Neural progenitor cell (in vitro differentiated cells): ENCODE data around the gene BICDL1. TPM values are rescaled to one million over a fixed set of nuclear protein-coding genes. Genes with fewer than 3 reads are reported as not detected.

Experiments used
- DNase-seq: peaks from one replicate; pipeline ENCODE4 v3.0.0-alpha.2; 2016; ENCODE audit warnings: low spot score
- H2AFZ ChIP-seq: fragments of 200-600 bp; sonication (generic); replicated peaks from 2 replicates; pipeline ENCODE4 v1.6.1; 2016; ENCODE audit warnings: antibody characterized with exemption
- H3F3A ChIP-seq: fragments of 200-600 bp; sonication (generic); 2 replicates; pipeline ENCODE4 v1.6.1; 2016; ENCODE audit warnings: antibody characterized with exemption, low read depth
- H3K27ac ChIP-seq: fragments of 200-600 bp; sonication (generic); 2 replicates; pipeline ENCODE4 v1.5.1; 2016; ENCODE audit warnings: mild to moderate bottlenecking
- H3K27me3 ChIP-seq: fragments of 200-600 bp; sonication (generic); 2 replicates; pipeline ENCODE4 v1.6.1; 2016; ENCODE audit warnings: mild to moderate bottlenecking, moderate library complexity
- H3K36me3 ChIP-seq: fragments of 200-600 bp; sonication (generic); 2 replicates; pipeline ENCODE4 v1.5.1; 2016
- H3K4me1 ChIP-seq: fragments of 200-600 bp; sonication (generic); 2 replicates; pipeline ENCODE4 v1.6.1; 2016; ENCODE audit warnings: mixed run types
- H3K4me2 ChIP-seq: fragments of 200-600 bp; sonication (generic); 2 replicates; pipeline ENCODE4 v1.6.1; 2016
- H3K4me3 ChIP-seq: fragments of 200-600 bp; sonication (generic); 2 replicates; pipeline ENCODE4 v1.5.1; 2016
- H3K79me2 ChIP-seq: fragments of 200-600 bp; sonication (generic); 2 replicates; pipeline ENCODE4 v1.6.1; 2016; ENCODE audit warnings: low read depth
- H3K9ac ChIP-seq: fragments of 200-600 bp; sonication (generic); 2 replicates; pipeline ENCODE4 v1.6.1; 2016
- H3K9me3 ChIP-seq: fragments of 200-600 bp; sonication (generic); 2 replicates; pipeline ENCODE4 v1.5.1; 2016; ENCODE audit warnings: low read depth
- H4K20me1 ChIP-seq: fragments of 200-600 bp; sonication (generic); 2 replicates; pipeline ENCODE4 v1.6.1; 2016; ENCODE audit warnings: low read depth
- H3K27ac Mint-ChIP-seq: 3 replicates; pipeline ENCODE4 v1.8.0; 2021; ENCODE audit warnings: mixed read lengths
- H3K27me3 Mint-ChIP-seq: 2 replicates; pipeline ENCODE4 v1.8.0; 2022; ENCODE audit warnings: low read depth, mild to moderate bottlenecking, inconsistent platforms, moderate library complexity, mixed read lengths; ENCODE audit not compliant: insufficient read depth
- H3K36me3 Mint-ChIP-seq: 3 replicates; pipeline ENCODE4 v1.8.0; 2021; ENCODE audit warnings: mixed read lengths
- H3K4me1 Mint-ChIP-seq: 3 replicates; pipeline ENCODE4 v1.8.0; 2021; ENCODE audit warnings: mixed read lengths
- H3K4me3 Mint-ChIP-seq: 3 replicates; pipeline ENCODE4 v1.8.0; 2021; ENCODE audit warnings: mild to moderate bottlenecking, moderate library complexity, mixed read lengths
- H3K9me3 Mint-ChIP-seq: 3 replicates; pipeline ENCODE4 v1.8.0; 2020; ENCODE audit warnings: mixed read lengths
- EZH2 ChIP-seq: fragments of 200-600 bp; sonication (generic); IDR thresholded peaks from 2 replicates; pipeline ENCODE4 v1.6.1; 2017; ENCODE audit warnings: antibody characterized with exemption, mild to moderate bottlenecking, moderate library complexity
- EZH2phosphoT487 ChIP-seq: fragments of 200-600 bp; sonication (generic); IDR thresholded peaks from 2 replicates; pipeline ENCODE4 v1.6.1; 2017; ENCODE audit warnings: antibody characterized with exemption
- total RNA-seq: library from RNA; depleted of rRNA; stranded (reverse); fragments of >200 nt; gene quantifications from 2 replicates; pipeline ENCODE4 v1.2.3, GENCODE V29; 2015; ENCODE audit warnings: low replicate concordance
- TF ChIP-seq, protein P1 (sequence below): fragments of 200-600 bp; sonication (generic); IDR thresholded peaks from 2 replicates; pipeline ENCODE4 v1.5.1; 2017; ENCODE audit warnings: antibody characterized with exemption, mild to moderate bottlenecking

BICDL1 gene
- total RNA-seq, 1 donor from 2014 or later, result 3.8 TPM

- no peak overlapping the region for H3K9ac ChIP-seq
- H3K27me3 ChIP-seq, result no peaks in the 10 kb centered on the region
- H3K27ac ChIP-seq, result no peak overlapping the region
- H3F3A ChIP-seq, result no peaks in the 10 kb centered on the region
- Mint-ChIP-seq H3K4me1 (no peaks in the 10 kb centered on the region), H3K27ac (no peak overlapping the region), H3K4me3 (no peak overlapping the region), H3K27me3 (peaks cover 2% of the 10 kb centered on the region), H3K36me3 (no peaks in the 10 kb centered on the region), H3K9me3 (peaks cover 24% of the 10 kb centered on the region)
- no peak overlapping the region for H3K4me2 ChIP-seq
- no peaks in the 10 kb centered on the region for H3K9me3 ChIP-seq
- DNase-seq, result no peak
- H3K4me1 ChIP-seq, result no peaks in the 10 kb centered on the region
- no peak overlapping the region for H2AFZ ChIP-seq
- no peaks in the 10 kb centered on the region for H3K79me2 ChIP-seq
- no peaks in the 10 kb centered on the region for H3K36me3 ChIP-seq
- no peaks in the 10 kb centered on the region for H4K20me1 ChIP-seq
- TF ChIP-seq, protein P1, sequence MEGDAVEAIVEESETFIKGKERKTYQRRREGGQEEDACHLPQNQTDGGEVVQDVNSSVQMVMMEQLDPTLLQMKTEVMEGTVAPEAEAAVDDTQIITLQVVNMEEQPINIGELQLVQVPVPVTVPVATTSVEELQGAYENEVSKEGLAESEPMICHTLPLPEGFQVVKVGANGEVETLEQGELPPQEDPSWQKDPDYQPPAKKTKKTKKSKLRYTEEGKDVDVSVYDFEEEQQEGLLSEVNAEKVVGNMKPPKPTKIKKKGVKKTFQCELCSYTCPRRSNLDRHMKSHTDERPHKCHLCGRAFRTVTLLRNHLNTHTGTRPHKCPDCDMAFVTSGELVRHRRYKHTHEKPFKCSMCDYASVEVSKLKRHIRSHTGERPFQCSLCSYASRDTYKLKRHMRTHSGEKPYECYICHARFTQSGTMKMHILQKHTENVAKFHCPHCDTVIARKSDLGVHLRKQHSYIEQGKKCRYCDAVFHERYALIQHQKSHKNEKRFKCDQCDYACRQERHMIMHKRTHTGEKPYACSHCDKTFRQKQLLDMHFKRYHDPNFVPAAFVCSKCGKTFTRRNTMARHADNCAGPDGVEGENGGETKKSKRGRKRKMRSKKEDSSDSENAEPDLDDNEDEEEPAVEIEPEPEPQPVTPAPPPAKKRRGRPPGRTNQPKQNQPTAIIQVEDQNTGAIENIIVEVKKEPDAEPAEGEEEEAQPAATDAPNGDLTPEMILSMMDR, result no peak
- no peak for TF ChIP-seq EZH2
- no peak for TF ChIP-seq EZH2phosphoT487
- H3K4me3 ChIP-seq, result no peak overlapping the region
These were observed 31.9 kb upstream of the BICDL1 start for GRCh38 chr12:119957135-119957534.

- Histone ChIP-seq H3K9me3 (no peaks in the 10 kb centered on the region), H3K27ac (no peak overlapping the region), H4K20me1 (no peaks in the 10 kb centered on the region), H3K36me3 (no peaks in the 10 kb centered on the region), H3K27me3 (no peaks in the 10 kb centered on the region), H3K79me2 (no peaks in the 10 kb centered on the region), H2AFZ (no peak overlapping the region), H3K4me2 (no peak overlapping the region), H3F3A (no peaks in the 10 kb centered on the region), H3K4me3 (no peak overlapping the region), H3K9ac (no peak overlapping the region), H3K4me1 (no peaks in the 10 kb centered on the region)
- TF ChIP-seq, protein P1, result no peak
- Mint-ChIP-seq H3K4me1 (no peaks in the 10 kb centered on the region), H3K36me3 (no peaks in the 10 kb centered on the region), H3K27ac (no peak overlapping the region), H3K9me3 (peaks cover 24% of the 10 kb centered on the region), H3K27me3 (peaks cover 5% of the 10 kb centered on the region), H3K4me3 (no peak overlapping the region)
- no peak for DNase-seq
These were observed 29.6 kb upstream of the BICDL1 start for GRCh38 chr12:119959435-119959834.

- H2AFZ ChIP-seq, result no peak overlapping the region
- no peak overlapping the region for H3K4me3 Mint-ChIP-seq
- H3K4me2 ChIP-seq, result no peak overlapping the region
- H3K27me3 ChIP-seq, result no peaks in the 10 kb centered on the region
- no peak overlapping the region for H3K9ac ChIP-seq
- H3K36me3 ChIP-seq, result no peaks in the 10 kb centered on the region
- H3K4me1 Mint-ChIP-seq, result peaks cover 7% of the 10 kb centered on the region
- no peak overlapping the region for H3K27ac Mint-ChIP-seq
- no peaks in the 10 kb centered on the region for H3K79me2 ChIP-seq
- H3K9me3 ChIP-seq, result no peaks in the 10 kb centered on the region
- H3K27ac ChIP-seq, result no peak overlapping the region
- H3K9me3 Mint-ChIP-seq, result no peaks in the 10 kb centered on the region
- no peaks in the 10 kb centered on the region for H3K36me3 Mint-ChIP-seq
- no peaks in the 10 kb centered on the region for H4K20me1 ChIP-seq
- H3F3A ChIP-seq, result no peaks in the 10 kb centered on the region
- no peak overlapping the region for H3K4me3 ChIP-seq
- TF ChIP-seq EZH2, result no peak
- TF ChIP-seq EZH2phosphoT487, result no peak
- TF ChIP-seq, protein P1, result no peak
- DNase-seq, result no peak
- H3K4me1 ChIP-seq, result no peaks in the 10 kb centered on the region
- H3K27me3 Mint-ChIP-seq, result peaks cover 5% of the 10 kb centered on the region
These were observed 24.9 kb upstream of the BICDL1 start for GRCh38 chr12:119964123-119964522.

DNA sequence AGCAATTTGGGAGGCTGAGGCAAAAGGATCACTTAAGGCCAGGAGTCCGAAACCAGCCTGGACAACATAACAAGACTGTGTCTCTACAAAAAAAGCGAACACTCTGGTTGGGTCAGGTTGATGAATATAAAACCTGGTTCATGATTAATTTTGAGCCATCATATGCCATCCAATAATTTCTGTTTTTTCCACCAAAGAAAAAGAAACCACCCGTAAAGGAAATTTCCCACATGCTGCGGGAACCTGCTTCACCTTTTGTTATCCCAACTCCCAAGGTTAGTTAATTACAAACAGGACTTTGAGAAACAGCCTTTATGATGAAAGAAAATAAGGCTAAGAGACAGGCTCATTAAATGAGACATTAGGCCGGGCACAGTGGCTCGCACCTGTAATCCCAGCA, 24.1 kb upstream of the BICDL1 start:
- Histone ChIP-seq H3K9ac (no peak overlapping the region), H4K20me1 (no peaks in the 10 kb centered on the region), H3K4me3 (no peak overlapping the region), H3K79me2 (no peaks in the 10 kb centered on the region), H3K27ac (no peak overlapping the region), H3K36me3 (no peaks in the 10 kb centered on the region), H3K4me1 (no peaks in the 10 kb centered on the region), H3K9me3 (no peaks in the 10 kb centered on the region), H3K4me2 (no peak overlapping the region), H2AFZ (no peak overlapping the region), H3F3A (no peaks in the 10 kb centered on the region), H3K27me3 (no peaks in the 10 kb centered on the region)
- Mint-ChIP-seq H3K36me3 (no peaks in the 10 kb centered on the region), H3K4me3 (no peak overlapping the region), H3K27ac (no peak overlapping the region), H3K9me3 (no peaks in the 10 kb centered on the region), H3K27me3 (peaks cover 8% of the 10 kb centered on the region), H3K4me1 (peaks cover 7% of the 10 kb centered on the region)
- TF ChIP-seq, protein P1, result no peak
- TF ChIP-seq EZH2 (no peak), EZH2phosphoT487 (no peak)
- DNase-seq, result no peak
